ENCODE results near the gene MYO5C.
A peak's percentile ranks its signal among the peaks of the same experiment; 100 is the strongest.
"Not testable (repeated sequence)": the region's sequence is repeated elsewhere in the genome, so short reads cannot be mapped to it uniquely, and the experiment has no call there.

Gene MYO5C

DNA sequence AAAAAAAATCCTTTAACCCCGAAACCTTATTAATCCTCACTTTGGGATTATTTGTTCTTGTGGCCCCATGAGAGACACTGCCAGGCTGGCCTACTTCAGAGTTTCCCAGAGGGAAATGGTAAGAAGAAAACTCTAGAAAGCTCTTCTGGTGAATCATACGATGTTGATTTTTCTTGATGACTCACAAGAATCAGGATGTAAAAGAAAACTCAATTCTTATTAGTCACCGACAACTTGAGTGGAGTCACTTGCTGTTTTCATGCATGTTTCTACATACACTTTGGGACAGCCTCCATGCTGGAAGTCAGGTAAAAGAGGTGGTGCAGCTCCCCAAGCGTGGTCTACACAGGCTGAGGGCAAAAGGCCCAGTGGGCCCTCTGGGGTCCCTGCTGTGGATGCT lies 42.8 kb downstream of the MYO5C start:
- peak overlapping the region; percentile 83 for H3K27ac ChIP-seq
- DNase-seq (ENCODE audit: low read depth, low spot score): peak; percentile 84

DNA sequence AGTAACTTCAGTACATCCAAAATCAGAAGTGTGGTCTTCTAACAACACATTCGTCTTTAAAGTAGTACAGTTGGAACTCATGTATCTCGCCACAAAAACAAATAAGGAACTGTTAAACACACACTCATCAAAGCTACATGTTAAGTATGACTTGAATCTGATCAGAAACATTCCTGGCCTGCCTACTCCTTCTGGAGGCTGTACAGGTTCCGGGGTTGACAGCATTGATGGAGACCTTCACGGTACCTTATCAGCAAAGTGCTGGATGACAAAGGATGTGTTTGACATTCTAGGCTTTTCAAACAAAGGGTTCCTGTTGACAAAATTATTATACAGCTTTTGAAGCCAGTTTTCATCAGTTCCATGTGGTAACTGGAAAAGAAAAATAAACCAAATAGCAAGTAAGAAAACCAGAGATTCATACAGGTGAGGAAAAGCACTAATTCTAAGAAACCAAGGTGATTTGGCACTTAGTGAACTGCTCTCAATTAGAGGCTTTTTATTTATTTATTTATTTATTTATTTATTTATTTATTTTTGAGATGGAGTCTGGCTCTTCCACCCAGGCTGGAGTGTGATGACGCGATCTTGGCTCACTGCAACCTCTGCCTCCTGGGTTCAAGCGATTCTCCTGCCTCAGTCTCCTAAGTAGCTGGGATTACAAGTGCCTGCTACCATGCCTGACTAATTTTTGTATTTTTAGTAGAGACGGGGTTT lies 44.3 kb downstream of the MYO5C start:
- peak overlapping the region; percentile 83 for H3K27ac ChIP-seq
- no peak for DNase-seq (ENCODE audit: low read depth, low spot score)

DNA sequence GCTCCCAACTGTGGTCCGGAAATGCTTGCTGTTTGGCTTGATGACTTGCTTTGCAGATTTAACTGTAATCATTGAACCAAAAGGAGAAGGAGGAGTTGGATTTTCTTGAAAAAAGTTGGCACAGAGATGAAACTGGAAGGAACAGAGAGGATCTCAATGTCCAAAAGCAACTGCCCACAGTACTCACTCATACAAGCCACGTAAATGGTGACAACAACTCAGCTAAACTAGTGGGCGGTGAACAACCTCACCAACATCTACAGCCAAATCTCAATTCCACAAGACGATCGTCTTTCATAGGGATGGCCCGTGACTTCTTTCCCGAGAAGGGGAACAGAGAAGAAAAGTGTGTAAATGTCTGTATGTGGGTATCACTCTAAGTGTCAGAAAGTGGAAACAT lies 48.1 kb downstream of the MYO5C start:
- DNase-seq (ENCODE audit: low read depth, low spot score): no peak
- H3K27ac ChIP-seq: no peak overlapping the region

DNA sequence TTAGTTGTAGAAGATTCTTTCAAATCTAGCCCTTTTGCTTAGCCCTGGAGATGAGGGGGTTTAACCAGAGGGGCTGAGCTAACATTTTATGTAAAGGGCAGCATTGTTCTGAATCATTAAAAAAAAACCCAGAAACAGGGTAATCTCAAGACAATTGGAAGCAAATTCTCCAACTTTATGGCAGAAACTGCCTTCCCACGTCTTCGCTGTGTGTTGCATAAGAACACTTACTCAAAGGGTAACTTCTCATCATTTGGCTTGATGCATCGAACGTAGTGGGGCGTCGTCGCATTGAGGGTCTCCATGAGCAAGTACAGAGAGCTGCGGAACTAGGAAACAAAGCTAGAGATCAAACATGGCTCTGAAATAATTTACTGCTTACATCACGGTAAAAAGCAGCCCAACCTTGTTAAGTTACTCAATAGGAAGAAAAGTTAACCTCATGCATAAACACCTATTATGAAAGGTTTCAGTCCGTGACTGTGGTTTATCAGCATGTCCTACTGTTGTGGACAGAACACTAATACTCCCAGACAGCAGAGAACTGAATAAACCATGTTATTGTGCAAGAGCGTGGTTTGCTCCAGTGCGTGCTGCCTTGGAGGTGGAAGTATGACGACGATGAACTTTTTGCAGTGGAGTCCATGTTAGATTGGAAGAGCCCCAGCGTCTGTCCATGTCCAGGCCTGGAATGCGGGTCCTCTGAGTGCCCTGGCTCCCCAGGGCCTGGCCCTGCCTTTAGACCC lies 48.7 kb downstream of the MYO5C start:
- no peak for DNase-seq (ENCODE audit: low read depth, low spot score)
- no peak overlapping the region for H3K27ac ChIP-seq

DNA sequence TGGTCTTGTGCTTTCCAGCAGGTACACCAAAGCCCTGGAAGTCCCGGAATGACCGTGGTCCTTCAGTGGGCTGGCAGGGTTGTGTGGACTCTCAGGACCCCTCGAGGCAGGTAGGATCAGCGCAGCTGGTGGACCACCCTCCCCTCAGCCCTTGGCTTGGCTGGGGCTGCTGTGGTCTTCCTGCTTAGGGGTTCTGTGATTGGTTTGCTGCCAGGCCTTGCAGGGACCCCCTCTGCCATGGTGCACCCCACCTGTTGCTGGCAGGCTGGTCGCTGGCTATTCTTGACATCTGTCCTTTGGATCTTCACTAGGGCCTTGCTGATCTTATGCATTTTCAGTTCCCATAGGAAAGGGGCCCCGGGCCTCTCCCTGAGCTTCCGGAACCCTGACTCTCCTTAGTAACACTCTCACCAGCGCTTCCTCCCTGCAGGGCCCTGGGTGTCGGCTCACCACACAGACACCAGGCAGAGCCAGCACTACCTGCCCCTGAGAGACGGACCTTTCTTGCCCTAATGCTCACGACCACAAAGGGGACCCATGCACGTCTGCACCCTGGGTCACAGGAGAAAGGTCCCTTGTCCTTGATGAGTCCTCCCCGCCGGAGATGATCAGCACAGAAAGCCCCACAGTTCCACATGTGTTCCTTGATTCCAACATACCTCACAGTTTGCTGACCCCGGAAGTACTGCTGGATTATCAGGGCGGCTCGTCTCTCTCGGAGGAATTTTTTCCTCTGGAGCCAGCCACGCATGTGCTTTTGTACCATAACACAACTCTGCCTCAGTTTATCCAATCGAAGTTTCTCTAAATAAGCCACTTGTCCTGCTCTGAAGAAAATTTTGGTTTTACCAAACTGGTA lies 51.7 kb downstream of the MYO5C start:
- no peak overlapping the region for H3K27ac ChIP-seq
- DNase-seq (ENCODE audit: low read depth, low spot score): no peak

DNA sequence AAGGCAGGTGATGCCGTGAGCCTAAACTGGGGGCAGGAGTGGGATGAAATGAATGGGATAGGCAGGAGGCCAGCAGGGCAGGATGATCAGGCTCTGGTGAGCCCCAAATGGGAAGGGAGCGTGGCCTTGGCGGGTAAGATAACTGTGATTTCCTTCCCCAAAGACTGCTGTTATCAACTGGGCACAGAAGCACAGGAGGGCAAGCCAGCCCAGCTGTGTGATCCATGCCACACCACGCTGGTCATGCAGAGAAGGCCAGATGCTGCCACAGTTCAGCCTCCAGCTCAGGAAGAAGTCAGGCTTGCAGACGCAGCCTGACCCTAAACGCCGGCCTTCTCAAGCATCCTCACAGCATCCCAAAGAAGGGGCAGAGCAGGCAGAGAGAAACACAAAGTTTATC lies 52.3 kb downstream of the MYO5C start:
- DNase-seq (ENCODE audit: low read depth, low spot score): no peak
- H3K27ac ChIP-seq: no peak overlapping the region

DNA sequence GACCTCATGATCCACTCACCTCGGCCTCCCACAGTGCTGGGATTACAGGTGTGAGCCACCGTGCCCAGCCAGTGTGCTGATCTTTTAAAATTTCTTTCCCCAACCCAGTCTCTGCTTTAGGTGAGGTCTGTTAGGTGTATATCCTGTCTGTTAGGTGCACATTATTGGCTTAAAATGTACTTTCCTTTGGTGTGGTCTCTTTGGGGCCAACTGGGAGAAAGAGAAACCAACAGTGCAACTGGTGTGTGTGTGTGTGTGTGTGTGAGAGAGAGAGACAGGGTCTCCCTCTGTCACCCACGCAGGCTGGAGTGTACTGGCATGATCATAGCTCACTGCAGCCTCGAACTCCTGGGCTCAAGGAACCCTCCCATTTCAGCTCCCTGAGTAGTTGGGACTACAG lies 54.1 kb downstream of the MYO5C start:
- DNase-seq (ENCODE audit: low read depth, low spot score): no peak
- H3K27ac ChIP-seq: no peak overlapping the region

DNA sequence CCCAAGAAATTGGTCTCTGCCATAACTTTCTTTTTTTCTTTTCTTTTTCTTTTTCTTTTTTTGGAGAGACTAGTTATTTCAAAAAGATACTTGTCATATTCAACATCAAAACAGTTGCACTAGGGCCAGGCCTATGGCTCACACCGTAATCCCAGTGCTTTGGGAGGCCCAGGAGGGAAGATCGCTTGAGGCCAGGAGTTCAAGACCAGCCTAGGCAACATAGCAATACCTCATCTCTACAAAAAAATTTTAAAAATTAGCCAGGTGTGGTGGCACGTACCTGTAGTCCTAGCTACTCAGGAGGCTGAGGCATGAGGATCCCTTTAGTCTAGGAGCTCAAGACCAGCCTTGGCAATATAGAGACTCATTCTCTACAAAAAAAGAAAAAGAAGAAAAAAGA lies 55.4 kb downstream of the MYO5C start:
- H3K27ac ChIP-seq: no peak overlapping the region
- no peak for DNase-seq (ENCODE audit: low read depth, low spot score)

DNA sequence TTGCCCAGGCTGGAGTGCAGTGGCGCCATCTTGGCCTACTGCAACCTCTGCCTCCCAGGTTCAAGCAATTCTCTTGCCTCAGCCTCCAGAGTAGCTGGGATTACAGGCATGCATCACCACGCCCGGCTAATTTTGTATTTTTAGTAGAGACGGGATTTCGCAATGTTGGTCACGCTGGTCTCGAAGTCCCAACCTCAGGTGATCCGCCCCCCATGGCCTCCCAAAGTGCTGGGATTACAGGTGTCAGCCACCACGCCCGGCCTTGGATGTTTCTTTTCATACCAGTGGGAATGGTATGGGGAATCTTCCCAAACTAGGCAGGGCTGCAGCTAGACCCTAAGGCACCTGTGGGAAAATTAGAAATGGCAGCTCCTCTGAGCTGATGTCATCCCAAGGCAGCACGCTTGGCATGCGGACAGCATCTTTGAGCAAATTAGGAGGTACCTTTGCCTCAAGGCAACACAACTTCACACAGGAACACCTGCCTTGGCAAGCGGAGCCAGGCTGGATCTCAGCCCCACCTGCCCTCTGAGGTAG lies 56.5 kb downstream of the MYO5C start:
- DNase-seq (ENCODE audit: low read depth, low spot score); H3K27ac ChIP-seq: not testable (repeated sequence)

DNA sequence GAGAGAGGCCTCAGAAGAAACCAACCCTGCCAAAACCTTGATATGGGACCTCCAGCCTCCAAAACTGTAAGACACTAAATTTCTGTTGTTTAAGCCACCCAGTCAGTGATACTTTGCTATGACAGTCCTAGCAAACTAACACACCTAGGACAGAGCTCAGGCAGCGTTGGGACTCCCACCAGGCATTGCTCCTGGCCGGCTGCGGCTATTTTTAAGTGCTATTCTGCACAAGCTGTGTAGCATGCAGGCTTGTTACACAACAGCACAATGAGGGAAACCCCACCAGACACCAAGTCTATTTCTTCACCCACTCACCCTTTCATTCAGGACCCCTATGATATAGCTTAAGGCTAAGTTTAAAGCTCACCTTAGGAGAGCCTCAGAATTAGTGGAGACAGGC lies 57.5 kb downstream of the MYO5C start:
- H3K27ac ChIP-seq: no peak overlapping the region
- DNase-seq (ENCODE audit: low read depth, low spot score): no peak

DNA sequence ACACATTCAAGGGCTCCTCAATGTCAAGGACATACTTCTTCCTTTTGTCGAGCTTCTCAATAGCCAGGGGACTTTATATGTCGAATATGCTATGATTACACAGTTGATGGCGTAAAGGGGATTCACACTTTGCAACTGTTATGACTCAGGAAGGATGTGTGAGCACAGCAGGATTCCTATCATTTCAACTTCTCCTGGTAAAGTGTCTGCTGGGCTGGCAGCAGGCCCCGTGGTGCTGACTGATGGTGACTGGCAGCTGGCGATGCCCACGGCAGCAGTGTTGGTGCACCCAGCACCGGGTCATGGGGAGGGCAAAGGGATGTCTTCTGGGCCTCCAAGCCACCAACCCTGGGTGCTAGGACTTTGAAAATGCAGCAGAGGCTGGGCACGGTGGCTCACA lies 59.6 kb downstream of the MYO5C start:
- DNase-seq (ENCODE audit: low read depth, low spot score): no peak
- H3K27ac ChIP-seq: no peak overlapping the region

DNA sequence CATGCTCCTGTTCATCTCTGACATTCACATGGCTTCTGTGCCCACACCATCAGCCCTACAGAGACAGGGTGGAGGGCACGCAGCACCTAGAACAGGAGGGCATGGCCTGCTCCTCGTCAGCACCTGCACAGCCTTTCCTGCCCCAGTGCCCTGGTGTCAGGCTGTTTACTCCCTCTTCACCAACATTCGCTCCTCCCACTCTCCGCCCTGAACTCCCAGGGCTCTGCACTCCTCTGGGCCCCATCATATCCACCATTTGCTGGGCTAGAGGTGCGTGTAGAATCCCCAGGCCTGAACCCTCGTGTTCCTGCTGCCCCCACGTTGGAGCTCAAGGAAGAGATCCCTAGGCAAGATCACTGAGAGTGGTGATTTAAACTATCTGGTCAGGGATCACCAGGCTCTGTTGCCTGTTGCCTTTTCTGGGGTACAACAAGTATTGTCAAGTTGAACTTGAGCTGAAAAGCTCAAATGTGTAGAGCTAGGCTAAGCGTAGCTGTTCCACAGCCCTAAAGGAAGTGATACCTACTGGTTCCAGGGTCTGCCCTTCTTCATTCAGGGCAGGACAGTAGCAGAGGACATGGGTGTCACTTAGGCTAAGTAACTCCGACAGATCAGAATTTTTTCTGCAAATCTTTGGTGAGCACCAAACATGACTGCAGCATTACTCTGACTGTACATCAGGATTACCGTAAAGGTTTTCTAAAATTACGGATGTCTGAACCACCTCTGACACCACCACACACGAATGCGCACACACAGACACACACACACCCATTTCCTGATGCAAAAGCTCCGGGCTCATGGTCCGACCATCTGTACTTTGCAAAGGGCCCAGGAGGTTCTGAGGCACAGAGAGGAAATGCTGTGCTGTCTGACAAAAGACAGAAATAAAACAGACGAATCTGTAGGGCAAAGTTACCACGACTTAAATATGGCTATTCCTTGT lies 60.7 kb downstream of the MYO5C start:
- no peak overlapping the region for H3K27ac ChIP-seq
- no peak for DNase-seq (ENCODE audit: low read depth, low spot score)

DNA sequence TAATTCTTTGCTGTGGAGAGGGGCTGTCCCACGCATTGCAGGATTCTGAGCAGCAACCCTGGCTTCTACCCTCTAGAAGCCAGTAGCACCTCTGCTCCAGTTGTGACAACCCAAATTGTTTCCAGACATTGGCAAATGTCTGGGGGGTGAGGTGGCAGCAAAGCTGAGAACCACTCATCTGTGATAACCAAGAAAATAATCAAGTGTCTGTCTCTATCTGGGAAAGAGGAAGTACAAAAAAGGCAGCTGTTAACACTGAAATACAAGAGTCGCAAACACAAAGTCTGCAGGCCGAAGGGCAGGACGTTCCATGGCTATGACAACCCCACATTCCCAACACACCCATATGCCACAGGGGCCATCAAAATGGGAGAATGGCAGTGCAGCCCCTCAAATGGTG lies 62.2 kb downstream of the MYO5C start:
- no peak for DNase-seq (ENCODE audit: low read depth, low spot score)
- no peak overlapping the region for H3K27ac ChIP-seq

DNA sequence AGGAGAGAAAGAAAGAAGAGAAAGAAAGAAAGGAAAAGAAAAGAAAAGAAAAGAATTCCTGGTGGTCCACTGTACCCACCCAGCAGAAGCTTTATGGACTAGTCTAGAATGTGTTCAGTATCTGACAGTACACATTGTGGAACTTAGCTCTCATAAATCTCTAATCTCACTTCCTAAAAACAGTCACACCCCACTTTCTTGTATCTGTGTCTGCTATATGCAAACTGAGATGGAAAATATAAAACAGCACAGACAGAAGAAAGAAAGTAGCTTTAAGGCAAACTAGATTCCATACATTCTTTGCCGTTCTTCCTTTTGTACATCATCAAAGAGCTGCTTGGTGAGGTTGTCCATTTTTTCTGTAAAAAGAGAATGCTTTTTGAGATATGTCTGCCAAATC lies 63.3 kb downstream of the MYO5C start:
- no peak for DNase-seq (ENCODE audit: low read depth, low spot score)
- no peak overlapping the region for H3K27ac ChIP-seq

DNA sequence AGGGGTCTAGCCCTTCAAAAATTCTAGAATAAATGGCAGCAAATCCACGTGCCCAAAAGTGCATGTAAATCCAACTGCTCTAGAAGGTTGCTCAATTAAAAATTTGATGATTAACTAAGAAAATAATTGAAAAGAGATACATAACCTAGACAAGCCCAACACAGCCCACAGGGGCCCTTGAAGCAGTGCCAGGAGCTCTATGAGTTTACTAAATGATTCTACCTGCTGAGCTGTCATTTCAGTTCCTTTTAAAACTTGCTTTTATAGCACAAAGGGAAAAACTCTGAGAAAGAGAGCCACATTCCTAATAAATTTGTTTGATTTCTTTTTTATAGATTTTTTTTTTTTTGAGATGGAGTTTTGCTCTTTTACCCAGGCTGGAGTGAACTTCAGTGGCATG lies 65.5 kb downstream of the MYO5C start:
- no peak for DNase-seq (ENCODE audit: low read depth, low spot score)
- H3K27ac ChIP-seq: peak overlapping the region; percentile 42

DNA sequence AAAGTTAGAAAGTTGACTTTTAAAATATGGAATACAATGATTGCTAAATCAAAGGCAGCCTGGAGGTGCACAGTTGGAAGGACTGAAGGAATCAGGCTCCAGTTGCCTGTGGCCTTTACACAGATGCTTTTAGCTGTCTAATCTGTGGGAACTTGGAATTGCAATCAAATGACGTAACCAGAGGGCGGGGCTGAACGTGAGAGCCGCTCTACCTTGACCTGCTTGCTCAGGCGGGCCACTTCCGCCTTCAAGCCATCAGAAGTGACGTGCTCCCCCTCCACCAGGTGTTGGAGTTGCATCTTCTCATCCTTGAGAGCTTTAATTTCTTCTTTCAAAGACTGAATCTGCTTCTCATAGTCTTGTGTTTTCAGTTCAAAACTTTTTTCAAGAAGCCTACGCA lies 66.7 kb downstream of the MYO5C start:
- DNase-seq (ENCODE audit: low read depth, low spot score): no peak
- H3K27ac ChIP-seq: peak overlapping the region; percentile 42

DNA sequence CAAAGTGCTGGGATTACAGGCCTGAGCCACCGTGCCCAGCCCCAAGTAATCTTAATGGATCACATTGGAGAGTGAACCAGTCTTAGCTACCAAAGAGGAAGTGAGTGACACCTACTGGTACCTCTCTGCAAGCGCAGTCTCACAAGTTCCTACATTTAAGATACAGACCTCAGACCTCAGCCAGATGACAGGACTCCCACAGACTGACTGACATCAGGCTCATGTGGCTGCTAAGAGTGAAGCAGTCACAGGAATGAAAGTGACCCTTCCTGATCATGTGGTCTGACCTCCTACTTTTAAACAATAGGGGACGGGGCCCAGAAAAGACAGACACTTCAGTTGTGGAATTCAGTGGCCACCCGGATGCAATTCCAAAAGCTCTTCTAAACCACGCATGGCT lies 68.1 kb downstream of the MYO5C start:
- H3K27ac ChIP-seq: no peak overlapping the region
- no peak for DNase-seq (ENCODE audit: low read depth, low spot score)

DNA sequence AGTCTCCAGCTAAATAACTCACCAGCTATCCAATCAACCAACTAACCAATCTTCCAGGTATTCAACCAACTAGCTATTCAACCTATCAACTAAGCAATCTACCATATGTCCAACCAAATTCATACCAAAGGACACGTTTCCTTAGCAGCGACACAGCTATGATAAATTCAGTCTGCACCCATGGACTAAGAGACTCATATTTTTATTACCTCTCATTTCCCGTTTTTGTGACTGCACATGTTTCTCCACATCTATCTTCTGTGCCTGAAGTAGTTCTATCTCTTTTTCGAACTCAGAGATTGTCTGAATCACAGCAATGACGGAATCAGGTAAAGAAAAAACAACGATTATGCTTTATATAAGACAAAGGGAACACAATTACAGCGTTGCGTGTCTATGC lies 70.4 kb downstream of the MYO5C start:
- H3K27ac ChIP-seq: no peak overlapping the region
- no peak for DNase-seq (ENCODE audit: low read depth, low spot score)

DNA sequence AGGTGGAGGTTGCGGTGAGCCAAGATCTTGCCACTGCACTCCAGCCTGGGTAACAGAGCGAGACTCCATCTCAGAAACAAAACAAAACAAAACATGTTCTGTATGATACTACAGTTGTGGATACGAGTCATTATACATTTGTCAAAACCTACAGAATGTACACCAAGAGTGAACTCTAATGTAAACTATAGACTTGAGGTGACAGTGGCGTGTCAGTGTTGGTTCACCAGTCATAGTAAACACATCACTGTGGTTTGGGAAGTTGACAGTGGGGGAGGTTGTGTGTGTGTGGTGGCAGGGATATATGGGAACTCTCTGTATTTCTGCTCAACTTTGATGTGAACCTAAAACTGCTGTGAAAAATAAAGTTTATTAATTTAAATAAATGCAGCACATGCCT lies 71.4 kb downstream of the MYO5C start:
- DNase-seq (ENCODE audit: low read depth, low spot score): no peak
- no peak overlapping the region for H3K27ac ChIP-seq

DNA sequence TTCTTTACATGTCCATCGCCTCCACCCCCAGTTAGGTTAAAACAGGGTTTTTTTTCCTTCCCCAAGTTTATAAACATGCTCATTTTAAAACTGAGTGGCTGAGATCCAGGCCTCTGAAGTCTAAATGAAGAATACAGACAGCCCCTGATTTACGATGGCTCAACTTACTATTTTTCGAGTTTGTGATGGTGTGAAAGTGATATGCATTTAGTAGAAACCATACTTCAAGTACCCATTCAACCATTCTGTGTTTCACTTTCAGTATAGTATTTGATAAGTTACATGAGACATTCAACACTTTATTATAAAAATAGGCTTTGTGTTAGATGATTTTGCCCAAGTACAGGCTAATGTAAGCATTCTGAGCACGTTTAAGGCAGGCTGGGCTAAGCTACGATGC lies 73.9 kb downstream of the MYO5C start:
- H3K27ac ChIP-seq: no peak overlapping the region
- DNase-seq (ENCODE audit: low read depth, low spot score): no peak
